HG02623 (cell line): Measurements from ENCODE around the gene TBK1.
"Not testable (repeated sequence)": the region's sequence is repeated elsewhere in the genome, so short reads cannot be mapped to it uniquely, and the experiment has no call there.

Source experiments
- ATAC-seq: cut with Tn5 transposase; IDR thresholded peaks from one replicate; pipeline ENCODE4 v1.9.1; 2021; ENCODE audit warnings: moderate library complexity; ENCODE audit not compliant: unreplicated experiment

The TBK1 gene

DNA sequence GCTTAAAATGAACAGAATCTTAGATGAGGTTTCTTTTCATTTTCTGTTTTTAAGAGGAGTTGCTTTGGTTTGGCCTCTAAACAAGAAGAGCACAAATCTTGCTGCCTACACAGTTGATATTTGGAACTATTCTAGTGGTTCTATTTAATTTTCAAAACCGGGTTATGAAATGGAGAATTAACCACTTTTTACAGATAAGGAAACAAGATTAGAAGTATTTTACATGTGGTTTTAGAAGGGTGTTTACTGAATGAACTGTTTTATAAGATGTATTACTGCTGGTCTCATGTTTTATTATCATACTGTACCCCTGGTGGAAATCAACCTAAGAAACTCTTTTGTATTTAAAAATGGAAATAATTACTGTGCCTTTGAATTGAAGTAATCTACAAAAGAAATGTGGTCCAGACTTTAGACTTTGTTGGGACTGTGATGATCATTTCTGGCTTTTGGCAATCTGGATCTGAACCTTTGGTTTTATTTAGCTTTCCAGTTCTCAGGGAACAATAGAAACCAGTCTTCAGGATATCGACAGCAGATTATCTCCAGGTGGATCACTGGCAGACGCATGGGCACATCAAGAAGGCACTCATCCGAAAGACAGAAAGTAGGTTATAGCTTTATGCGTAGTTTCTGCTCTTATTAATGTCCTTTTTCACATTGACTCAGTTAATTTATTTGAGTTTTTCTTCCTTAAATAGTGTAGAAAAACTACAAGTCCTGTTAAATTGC lies 43.2 kb downstream of the TBK1 start:
- no peak for ATAC-seq

DNA sequence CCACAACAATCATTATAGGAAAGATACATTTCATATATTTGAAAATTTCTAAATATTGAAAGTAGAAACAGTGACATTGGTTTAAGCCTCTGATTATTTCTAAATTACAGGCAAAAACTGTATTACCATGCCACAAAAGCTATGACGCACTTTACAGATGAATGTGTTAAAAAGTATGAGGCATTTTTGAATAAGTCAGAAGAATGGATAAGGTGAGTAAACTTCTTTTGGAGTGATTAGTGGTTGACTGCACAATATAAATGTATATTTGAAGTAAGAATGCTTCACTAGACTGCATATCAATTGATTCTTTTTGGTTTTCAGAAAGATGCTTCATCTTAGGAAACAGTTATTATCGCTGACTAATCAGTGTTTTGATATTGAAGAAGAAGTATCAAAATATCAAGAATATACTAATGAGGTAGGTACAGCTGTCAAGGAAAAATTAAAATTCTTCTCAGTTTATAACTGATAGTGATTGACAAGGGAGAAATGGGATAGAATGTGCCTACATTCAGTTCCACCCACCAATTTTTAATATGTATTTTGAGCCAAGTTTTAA lies 45.0 kb downstream of the TBK1 start:
- no peak for ATAC-seq

DNA sequence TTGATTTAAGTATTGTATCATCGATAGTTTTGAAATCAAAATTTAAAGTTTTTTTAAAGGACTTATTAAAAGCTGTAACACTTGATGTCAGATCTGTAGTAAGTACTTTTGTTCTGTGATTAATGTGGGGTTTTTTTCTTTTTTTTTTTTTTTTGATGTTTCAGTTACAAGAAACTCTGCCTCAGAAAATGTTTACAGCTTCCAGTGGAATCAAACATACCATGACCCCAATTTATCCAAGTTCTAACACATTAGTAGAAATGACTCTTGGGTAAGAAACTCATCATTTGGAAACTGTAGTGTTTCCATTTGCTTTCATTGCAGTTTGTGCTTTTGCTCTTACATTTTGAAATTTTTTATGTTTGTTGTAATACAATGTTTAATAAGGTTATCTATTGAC lies 45.6 kb downstream of the TBK1 start:
- no peak for ATAC-seq

DNA sequence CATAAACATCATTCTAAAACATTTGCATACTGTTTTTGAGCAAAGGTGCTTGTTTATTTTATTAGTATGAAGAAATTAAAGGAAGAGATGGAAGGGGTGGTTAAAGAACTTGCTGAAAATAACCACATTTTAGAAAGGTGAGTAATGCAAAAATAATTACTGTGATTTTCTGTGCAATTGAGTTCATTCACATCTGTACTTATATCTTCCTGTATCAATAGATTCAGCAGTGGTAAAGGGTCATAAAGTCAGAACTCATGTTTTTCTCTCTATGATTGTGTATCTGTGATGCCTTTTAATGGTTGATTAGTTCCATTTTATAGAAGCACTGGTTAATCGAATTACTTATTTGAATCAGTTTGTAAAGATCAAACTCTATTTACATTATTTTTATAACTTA lies 46.0 kb downstream of the TBK1 start:
- no peak for ATAC-seq

DNA sequence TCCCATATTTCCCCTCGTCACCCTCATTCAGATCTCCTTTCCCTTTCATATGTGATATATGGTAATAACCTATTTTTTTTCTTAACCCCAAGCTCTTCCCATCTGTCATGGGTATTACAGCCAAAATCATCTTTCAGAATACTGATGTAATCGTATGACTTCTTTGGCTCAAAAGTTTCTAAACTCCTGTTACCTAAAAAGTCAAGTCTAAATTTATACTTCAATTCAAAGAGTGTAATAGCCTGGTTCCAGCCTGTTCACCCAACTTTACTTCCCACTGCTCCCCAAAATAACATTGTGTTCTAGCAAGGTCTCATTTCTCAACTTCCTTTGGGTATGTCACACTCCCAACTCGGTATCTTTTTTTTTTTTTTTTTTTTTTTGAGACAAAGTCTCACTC lies 48.5 kb downstream of the TBK1 start:
- no peak for ATAC-seq

DNA sequence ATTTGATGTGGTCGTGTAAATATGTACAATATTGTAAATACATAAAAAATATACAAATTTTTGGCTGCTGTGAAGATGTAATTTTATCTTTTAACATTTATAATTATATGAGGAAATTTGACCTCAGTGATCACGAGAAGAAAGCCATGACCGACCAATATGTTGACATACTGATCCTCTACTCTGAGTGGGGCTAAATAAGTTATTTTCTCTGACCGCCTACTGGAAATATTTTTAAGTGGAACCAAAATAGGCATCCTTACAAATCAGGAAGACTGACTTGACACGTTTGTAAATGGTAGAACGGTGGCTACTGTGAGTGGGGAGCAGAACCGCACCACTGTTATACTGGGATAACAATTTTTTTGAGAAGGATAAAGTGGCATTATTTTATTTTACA lies 49.6 kb downstream of the TBK1 start:
- ATAC-seq, result no peak

DNA sequence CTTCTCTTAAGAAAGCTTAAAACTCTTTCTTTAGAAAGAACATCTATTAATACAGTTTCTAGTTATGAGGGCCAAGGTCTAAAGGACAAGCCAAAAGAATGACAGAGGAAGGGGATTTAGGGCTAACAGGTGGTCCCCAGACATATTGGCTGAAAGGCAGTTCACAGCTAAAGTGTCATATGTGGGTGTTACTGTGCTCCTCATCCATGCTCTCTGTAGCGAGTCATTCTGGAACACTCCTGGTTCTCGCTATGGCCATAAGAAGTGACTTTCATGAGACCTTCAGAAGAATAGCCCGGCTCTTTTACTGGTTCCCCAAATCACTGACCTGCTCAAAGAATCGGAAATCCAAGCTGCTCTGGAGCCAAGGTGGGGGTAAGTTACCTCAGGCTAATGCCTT lies 55.0 kb downstream of the TBK1 start:
- no peak for ATAC-seq

DNA sequence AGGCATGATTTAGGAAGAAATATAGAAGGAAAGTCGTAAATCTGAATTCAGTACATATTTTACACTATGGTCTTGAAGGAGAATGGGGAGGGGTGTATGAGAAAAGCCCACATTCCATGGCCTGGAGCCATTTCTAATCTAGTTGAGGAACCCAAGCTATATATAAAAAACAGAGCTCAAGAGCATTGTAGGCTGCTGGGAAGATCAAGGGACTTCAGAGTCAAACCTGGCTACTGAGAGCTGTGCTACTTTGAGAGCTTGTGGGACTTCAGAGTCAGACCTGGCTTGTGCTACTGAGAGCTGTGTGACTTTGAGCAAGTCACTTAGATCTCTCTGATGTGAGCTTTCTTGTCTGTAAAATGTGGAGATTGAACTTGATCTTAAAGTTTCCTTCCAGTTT lies 58.7 kb downstream of the TBK1 start:
- ATAC-seq, result no peak

DNA sequence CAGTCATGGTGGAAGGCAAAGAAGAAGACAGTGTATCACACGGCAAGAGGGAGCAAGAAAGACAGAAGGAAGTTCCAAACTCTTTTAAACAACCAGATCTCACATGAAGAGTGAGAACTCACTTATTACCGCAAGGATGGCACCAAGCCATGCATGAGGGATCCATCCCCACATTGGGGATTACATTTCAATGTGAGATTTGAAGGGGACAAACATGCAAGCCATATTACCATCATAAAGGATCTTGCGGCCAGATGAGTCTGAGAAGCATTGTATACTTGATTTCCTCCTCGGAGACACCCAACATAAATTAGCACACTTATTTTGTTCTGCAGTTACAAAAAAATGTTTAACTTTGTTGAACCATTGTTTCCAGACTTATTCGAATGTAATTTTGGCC lies 66.5 kb downstream of the TBK1 start:
- no peak for ATAC-seq

DNA sequence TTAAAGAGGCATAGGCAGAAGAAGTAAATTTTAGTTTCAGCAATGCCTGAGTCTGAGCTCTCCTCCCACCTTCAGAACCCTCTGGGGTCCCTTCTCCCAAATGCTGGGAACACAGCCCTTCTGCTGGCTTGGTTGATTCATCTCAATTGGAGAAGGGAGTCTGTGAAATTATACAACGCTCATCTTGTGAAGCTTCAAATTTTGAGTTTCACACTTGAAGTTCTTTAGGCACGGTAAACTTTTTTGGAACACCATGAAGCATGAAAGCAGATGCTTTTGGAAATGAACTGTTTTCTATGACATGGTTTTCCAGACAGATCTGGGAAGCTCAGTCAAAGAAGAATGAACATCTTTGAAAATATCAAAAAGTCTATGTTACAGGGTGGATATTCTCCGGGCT lies 69.9 kb downstream of the TBK1 start:
- ATAC-seq, result no peak

DNA sequence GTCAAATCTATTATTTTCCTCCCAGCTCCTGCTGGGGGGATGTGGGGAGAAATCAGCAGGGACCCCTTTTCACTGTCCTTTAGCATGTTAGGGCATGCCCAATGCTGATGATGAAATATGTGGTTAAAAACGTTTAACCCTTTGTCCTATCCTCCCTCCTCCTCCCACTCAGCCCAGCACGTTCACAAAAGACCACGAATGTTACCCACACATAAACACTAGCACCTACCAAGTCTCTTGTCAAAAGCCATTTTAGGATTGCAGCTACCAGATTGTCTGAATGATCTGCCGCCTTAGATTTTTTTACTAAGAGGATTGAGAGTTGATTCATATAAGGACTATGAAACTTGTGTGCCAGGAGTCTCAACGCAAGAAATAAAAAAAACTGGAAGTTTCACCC lies 70.4 kb downstream of the TBK1 start:
- ATAC-seq, result no peak

DNA sequence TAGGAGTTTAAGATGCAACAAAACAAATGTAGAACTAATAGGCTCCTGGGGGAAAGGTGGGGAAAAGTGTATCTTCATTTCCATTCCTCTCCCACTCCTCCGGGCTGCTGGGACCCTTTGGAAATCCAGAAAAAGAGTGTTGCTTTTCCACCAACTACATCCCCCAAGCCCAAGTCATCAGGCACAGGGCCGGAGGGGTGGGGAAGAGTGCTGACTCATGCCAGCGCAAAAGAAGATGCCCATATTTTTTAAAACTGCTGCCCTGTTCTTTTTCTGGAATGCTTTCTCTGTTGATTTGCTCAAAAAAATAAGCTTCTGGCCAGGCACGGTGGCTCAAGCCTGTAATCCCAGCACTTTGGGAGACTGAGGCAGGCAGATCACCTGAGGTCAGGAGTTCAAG lies 70.9 kb downstream of the TBK1 start:
- no peak for ATAC-seq

DNA sequence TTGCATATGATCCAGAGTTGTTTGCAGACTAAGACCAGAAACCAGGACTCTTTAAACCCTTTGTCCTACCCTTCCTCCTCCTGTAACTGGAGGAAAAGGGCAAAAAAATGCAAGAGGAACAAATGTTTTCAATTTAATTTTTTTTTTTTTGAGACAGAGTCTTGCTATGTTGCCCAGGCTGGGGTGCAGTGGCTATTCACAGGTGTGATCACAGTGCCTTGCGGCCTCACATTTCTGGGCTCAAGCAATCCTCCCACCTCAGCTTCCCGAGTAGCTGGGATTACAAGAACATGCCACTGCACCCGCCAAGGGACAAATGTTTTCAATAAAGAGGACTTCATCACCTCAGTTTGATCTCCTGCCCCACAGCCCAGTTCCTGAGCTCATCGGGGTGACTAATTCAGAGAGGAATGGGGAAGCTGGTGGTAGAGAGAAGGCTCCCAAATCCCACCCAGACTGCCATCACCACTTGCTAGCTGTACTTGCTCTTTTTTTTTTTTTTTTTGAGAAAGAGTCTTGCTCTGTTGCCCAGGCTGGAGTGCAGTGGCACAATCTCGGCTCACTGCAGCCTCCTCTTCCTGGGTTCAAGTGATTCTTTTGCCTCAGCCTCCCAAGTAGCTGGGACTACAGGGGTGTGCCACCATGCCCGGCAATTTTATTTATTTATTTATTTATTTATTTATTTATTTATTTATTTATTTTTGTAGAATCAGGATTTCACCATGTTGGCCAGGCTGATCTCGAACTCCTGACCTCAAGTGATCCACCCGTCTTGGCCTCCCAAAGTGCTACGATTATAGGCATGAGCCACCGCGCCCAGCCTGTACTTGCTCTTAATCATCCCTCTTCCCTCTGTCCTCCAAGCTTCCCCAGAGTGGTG lies 71.9 kb downstream of the TBK1 start:
- ATAC-seq, result not testable (repeated sequence)

DNA sequence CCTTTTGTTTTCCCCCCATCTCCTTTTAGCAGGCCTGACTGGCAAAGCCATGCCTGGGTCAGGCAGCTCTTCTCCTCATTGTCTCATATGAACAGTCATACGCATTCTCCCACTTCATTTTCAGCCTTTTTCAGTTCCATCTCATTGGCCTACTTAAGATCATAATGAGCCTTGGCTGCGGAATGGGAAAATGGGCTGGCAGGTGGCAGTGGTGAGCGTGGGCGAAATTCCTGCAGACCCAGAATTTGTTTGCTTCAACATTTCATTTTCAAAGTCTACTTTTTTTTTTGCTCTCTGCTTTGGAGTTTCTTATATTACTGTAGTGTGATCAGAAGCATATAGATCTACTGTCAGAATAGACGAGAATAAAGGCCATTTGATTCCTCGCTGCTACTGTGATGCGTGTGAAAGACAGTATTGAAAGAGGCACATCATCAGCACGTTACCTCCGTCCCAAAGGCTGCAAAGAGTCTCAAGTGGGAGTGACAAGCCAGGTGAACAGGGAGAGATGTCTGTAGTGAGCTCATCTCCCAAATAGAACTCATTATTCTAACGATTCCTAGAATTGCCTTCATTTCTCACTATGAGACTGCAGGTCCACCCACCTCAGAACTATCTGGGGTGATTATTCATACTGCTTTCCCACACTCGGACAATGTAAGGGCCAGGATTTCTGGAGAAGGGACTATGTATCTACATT lies 73.7 kb downstream of the TBK1 start:
- no peak for ATAC-seq

DNA sequence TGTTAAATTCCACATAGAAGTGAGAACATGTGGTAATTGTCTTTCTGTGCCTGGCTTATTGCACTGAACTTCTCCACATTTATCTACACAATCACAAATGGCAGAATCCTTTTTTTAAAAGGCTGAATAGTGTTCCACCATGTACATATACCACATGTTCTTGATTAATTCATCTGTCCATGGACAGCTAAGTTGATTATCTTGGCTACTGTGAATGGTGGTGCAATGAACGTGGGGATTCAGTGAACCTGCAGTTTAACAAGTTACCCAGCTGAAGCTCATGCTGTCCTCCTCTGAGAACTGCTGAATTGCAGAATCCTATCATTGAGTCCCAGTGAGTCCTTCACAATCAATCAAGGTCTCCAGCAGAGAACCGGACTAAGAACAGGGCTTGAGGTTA lies 74.9 kb downstream of the TBK1 start:
- ATAC-seq, result no peak

DNA sequence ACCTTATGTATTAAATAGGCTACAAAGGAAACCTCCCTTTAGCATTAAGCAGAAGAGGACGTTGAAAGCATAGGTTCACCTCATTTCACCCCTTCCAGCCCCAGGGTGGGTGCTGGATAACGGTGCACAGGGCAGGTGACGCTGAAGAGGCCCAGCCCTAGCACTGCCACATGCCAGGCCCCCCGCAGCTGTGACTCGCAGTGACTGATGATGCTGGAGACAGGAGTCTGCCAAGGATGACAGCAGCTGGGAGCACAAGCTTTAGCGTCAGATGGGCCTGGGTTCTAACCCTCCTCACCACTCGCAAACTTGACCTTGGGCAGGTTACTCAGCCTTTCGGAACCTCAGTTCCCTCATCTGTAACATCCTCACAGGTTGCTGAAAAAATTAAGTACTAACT lies 76.7 kb downstream of the TBK1 start:
- no peak for ATAC-seq

DNA sequence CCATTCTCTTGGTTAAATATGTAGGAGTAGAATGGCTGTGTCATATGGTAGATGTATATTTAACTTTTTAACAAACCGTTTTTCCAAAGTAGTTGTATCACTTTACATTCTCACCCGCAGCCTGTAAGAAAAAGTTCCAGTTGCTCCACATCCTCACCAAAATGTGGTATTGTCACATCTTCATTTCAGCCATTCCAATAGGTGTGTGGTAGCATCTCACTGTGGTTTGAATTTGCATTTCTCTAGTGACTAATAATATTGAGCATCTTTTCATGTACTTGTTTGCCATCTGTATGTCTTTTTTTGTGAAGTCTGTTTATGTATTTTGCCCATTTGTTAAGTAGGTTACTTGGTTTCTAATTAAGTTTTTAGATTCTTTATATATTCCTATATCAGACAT lies 78.6 kb downstream of the TBK1 start:
- no peak for ATAC-seq

DNA sequence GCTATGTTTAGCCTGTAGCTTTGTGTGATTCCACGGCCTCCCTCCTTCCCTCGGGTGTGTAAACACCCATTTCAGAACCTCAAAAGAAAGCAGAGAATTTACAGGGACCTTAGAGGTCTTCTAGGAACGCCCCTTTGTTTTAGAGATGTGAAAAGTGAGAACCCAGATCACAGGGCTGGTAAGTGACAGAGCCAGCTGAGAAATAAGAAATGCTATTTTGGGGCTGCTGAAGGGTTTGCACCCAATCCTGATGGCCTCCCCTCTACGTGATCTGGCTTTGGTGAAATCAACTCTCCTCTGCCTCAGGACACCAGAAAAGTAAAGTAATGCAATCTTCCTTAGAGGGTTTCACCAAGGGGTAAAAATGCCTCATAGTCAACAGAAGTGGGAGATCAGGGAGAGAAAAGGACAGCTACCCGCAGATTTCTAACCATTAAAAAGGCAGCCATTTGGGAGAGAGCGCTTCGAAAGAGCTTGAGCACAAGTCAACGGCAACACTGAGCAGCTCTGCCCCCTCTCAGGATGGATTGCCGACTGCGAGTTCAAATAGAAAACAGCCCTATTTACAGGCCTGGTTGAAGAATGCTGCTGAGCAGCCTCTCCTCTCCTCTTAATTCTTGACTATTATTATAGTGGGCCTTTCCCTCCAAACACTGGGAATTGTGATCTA lies 79.9 kb downstream of the TBK1 start:
- no peak for ATAC-seq

DNA sequence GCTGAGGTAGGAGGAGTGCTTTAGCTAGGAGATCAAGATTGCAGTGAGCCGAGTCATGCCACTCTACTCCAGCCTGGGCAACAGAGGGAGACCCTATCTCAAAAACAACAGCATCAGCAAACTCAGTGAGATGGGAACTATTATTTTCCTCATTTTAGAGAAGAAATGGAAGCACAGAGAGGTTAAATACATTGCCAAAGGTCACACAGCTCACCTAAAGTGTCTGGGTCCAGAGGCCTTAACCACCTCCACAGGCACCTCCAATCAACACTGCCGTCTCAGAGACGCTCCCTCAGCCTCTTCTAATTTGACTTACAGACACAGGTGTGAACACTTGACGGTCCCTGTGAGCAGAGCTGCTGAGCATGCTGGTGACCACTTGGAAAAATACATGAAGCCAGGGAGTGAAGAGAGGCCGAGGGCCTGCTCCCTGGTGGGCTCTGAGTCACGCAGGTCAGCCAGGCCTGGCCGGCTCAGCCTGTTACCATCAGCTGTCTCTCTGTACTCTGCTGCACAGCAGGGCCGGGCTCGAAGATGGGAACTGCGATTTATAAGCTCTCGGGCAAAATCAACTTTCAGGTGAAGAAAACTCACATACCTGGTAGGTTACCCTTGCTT lies 80.9 kb downstream of the TBK1 start:
- no peak for ATAC-seq

DNA sequence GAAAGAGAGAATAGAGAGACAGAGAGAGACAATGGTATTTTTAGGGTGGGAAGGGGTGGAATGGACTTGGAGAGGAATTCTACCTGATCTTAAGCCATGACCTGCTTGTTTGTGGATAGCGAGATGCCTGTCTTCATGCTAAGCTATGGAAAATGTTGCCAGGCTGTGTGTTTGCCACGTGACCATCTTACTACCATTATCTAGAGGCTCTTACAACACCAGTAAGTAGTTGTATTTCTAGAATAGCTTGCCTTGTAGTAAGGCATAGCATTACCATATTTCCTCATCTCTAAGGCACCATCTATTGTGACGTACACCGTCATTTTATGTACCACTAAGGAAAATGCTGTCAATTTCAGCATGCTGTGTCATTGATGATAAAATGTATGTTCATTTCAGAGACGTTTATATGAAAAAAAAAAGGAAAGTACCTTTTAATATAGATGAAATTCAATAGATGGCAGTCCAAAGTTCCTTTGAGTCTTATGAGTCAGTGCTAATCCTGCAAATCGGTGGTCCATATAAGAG lies 82.8 kb downstream of the TBK1 start:
- no peak for ATAC-seq
